ENCODE data around the gene ZFYVE28. TPM values are rescaled to one million over a fixed set of nuclear protein-coding genes. Genes with fewer than 3 reads are reported as not detected.

Gene ZFYVE28
- total and polyA plus RNA-seq, 10 of the 15 experiments (the other 5 are each of a cell fraction or from before 2014, with no cell fraction given) = 0.06 to 1.9 (median 0.22) TPM; not detected in 1

GRCh38 chr4:2412885-2413716, 5.3 kb downstream of the ZFYVE28 start (continued):
- TF ChIP-seq MLLT1 (IDR thresholded peaks at IDR 0.05) = peak; percentile 90; the same call in 1 of the 2 replicates
- TF ChIP-seq EZH2 (IDR thresholded peaks at IDR 0.05; ENCODE audit: borderline replicate concordance, control insufficient read depth, low read depth, low read length) = no peak
- no peak; the same call in 1 of the 2 replicates for TF ChIP-seq TBL1XR1 (IDR thresholded peaks at IDR 0.05; ENCODE audit: low read depth, low read length)
- no peak for TF ChIP-seq HSF1 (IDR thresholded peaks at IDR 0.05; ENCODE audit: low read depth, low read length)
- no peak for TF ChIP-seq HCFC1 (IDR thresholded peaks at IDR 0.05; ENCODE audit: low read length)
- no peak for TF ChIP-seq CBX5 (IDR thresholded peaks at IDR 0.05; ENCODE audit: low read depth)
- no peak for TF ChIP-seq ESRRA (IDR thresholded peaks at IDR 0.05; ENCODE audit: low read length)
- peak; percentile 37; the same call in 1 of the 2 replicates for TF ChIP-seq BACH1 (IDR thresholded peaks at IDR 0.05; ENCODE audit: borderline replicate concordance)
- TF ChIP-seq NBN (IDR thresholded peaks at IDR 0.05) = peak; percentile 59; the same call in 1 of the 2 replicates
- peak; percentile 91 for TF ChIP-seq GATAD2B (conservative IDR thresholded peaks at IDR 0.05; ENCODE audit: low read depth)
- no peak for TF ChIP-seq NFYB (IDR thresholded peaks at IDR 0.05; ENCODE audit: insufficient read depth, low read depth, low read length)
- TF ChIP-seq SPI1 (IDR thresholded peaks at IDR 0.05; ENCODE audit: borderline replicate concordance, insufficient read depth, low read depth, low read length) = peak; percentile 57; the same call in 1 of the 2 replicates
- TF ChIP-seq ZBTB11 (CRISPR knock-in tag; IDR thresholded peaks at IDR 0.05) = no peak
- TF ChIP-seq EGR1 (IDR thresholded peaks at IDR 0.05; ENCODE audit: borderline replicate concordance in 1 of 2, low read depth in 2 of 2, low read length in 2 of 2) = no peak
- TF ChIP-seq SIX5 (IDR thresholded peaks at IDR 0.05; ENCODE audit: low read depth, low read length, severe bottlenecking) = no peak
- peak; percentile 97 for TF ChIP-seq RUNX3 (IDR thresholded peaks at IDR 0.05; ENCODE audit: low read length)
- TF ChIP-seq SIN3A (IDR thresholded peaks at IDR 0.05; ENCODE audit: low read depth, low read length) = no peak
- TF ChIP-seq JUNB (IDR thresholded peaks at IDR 0.05) = peak; percentile 5; the same call in 1 of the 2 replicates
- peak; percentile 60 for TF ChIP-seq MYC (IDR thresholded peaks at IDR 0.05; ENCODE audit: insufficient read depth, insufficient read length, insufficient replicate concordance, low read length, severe bottlenecking)
- TF ChIP-seq ZNF24 (IDR thresholded peaks at IDR 0.05) = 0 out of 2 replicates have a peak, but pooled peaks have one; percentile 9
- TF ChIP-seq, protein P1, sequence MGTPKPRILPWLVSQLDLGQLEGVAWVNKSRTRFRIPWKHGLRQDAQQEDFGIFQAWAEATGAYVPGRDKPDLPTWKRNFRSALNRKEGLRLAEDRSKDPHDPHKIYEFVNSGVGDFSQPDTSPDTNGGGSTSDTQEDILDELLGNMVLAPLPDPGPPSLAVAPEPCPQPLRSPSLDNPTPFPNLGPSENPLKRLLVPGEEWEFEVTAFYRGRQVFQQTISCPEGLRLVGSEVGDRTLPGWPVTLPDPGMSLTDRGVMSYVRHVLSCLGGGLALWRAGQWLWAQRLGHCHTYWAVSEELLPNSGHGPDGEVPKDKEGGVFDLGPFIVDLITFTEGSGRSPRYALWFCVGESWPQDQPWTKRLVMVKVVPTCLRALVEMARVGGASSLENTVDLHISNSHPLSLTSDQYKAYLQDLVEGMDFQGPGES (IDR thresholded peaks at IDR 0.05) = no peak
- no peak for TF ChIP-seq NFYA (IDR thresholded peaks at IDR 0.05; ENCODE audit: borderline replicate concordance, low read depth, low read length)
- no peak for TF ChIP-seq HDGF (IDR thresholded peaks at IDR 0.05)

All from GM12878 (cell line).